Gastroesophageal sphincter (tissue), 3 donors: ENCODE results near the gene CHMP1B.

ENCODE experiments used
- CTCF ChIP-seq, 4 experiments: fragments of 200-600 bp in 2 of 4; fragments of 450-650 bp in 2 of 4; sonication (generic) in 1 of 4; IDR thresholded peaks; one replicate each; pipeline ENCODE4 v1.5.1; 2017 to 2019; ENCODE audit warnings: antibody characterized with exemption in 4 of 4, mild to moderate bottlenecking in 2 of 4, moderate library complexity in 2 of 4
- POLR2A ChIP-seq, 2 donors: fragments of 450-650 bp; IDR thresholded peaks; one replicate each; pipeline ENCODE4 v1.6.1; 2017; ENCODE audit warnings: antibody characterized with exemption in 2 of 2, mild to moderate bottlenecking in 2 of 2, moderate library complexity in 1 of 2
- POLR2AphosphoS5 ChIP-seq: sonication (generic); formaldehyde crosslinking; IDR thresholded peaks from one replicate; pipeline ENCODE4 v1.6.1; 2017; ENCODE audit warnings: antibody characterized with exemption

- TF ChIP-seq POLR2A (IDR thresholded peaks at IDR 0.05) = no peak
- TF ChIP-seq POLR2AphosphoS5 = no peak
- no peak for TF ChIP-seq CTCF (IDR thresholded peaks at IDR 0.05)
These were observed 15.1 kb downstream of the CHMP1B start for GRCh38 chr18:11866329-11866728.
